NOMO-1 treated with dmso at 0.1 percent for 144 hours (cell line): ENCODE measurements around the gene DSE.

Experiments
- DNase-seq: peaks from one replicate; lab custom pipeline; 2025; ENCODE audit not compliant: unreplicated experiment; lab: John Stamatoyannopoulos, UW

DSE gene

GRCh38 chr6:116359835-116360234, 10.9 kb upstream of the DSE start:
- DNase-seq, result no peak

GRCh38 chr6:116362276-116362675, 8.5 kb upstream of the DSE start:
- DNase-seq, result no peak

DNA sequence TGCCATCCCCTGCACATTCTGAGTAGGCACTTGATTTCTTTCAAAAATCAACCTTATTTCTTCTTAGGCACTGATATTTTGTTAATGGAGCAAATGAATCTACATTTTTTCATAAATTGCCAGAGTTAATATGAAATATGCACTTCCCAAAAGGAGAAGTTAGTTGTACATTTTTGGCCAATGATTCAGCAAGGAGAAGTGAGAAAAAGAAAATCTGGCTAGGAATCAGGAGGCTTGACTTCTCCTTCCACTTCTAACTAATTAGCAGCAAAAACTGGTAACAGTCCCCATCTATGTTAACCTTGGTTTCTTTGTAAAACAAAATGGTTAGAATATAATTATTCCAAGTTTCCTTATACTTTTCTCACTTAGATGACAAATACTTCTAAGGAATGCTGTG, 7.0 kb upstream of the DSE start:
- no peak for DNase-seq

DNA sequence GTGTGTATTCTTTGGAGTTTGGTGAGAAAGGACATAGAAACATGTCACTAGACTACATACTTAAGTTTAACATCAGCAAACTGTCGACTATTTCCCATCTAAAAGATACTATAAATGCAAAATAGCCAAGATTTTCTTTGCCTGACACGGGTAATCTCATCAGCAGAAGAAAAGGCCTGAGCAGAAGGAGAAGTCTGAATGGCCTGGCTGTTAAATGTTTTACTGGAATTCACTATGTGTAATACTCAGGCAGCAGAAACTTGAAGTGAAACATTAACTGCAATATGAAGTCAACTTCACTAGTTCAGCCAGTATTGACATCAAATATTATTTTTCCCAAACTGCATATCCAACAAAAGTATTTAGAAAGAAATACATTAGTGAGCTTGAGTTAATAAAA, 6.4 kb upstream of the DSE start:
- no peak for DNase-seq

GRCh38 chr6:116365743-116366142, 5.0 kb upstream of the DSE start:
- no peak for DNase-seq

GRCh38 chr6:116366740-116367275, 3.9 kb upstream of the DSE start:
- no peak for DNase-seq

GRCh38 chr6:116369540-116369939, 1.2 kb upstream of the DSE start:
- no peak for DNase-seq

GRCh38 chr6:116369964-116370759, 585 bp upstream of the DSE start:
- DNase-seq, result no peak

GRCh38 chr6:116371120-116371917, 572 bp downstream of the DSE start:
- DNase-seq, result no peak

DNA sequence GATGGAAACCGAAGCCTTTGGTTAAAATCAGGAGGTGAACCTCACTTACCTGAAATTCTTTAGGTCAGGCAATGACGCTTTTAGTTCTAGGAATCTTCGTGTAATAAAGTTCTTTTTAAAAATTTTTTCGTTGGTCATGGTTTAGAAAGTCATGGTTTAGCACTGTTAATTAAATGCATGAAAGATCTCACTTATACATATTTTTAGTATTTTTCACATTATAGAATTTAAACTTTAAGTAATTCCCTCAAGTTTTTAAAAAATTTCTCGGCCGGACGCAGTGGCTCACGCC, 1.1 kb downstream of the DSE start:
- no peak for DNase-seq

DNA sequence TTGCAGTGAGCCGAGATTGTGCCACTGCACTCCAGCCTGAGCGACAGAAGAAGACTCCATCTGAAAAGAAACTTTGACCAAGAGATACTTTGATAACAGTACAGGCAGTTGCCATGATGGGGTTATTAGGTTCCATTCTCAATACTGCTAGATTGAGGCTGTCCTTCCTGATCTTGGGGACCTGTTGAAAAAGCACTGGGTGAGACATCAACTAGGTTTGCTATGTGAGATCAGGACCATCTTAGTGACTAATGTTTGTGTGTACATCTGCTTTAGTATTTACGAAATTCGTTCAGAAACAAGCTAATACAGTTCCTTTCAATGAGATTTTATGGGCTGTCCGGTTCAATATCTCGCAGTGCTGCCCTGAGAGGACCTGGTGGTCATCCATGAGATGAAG, 2.6 kb downstream of the DSE start:
- DNase-seq, result no peak

GRCh38 chr6:116373940-116374339, 3.2 kb downstream of the DSE start:
- DNase-seq, result no peak

DNA sequence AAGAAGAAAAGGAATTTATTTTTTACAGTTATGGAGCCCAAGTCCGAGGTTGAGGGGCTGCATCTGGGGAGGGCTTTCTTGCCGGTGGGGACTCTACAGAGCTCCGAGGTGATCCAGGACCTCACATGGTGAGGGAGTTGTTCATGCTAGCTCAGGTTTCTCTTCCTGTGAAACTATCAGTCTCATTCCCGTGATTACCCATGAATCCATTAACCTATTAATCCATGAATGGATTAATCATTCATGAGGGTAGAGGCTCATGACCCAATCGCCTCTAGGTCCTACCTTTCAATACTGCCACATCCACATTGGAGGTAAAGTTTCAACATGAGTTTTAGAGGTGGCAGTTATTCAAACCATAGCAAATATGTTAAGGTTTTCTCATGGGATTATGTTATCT, 3.8 kb downstream of the DSE start:
- DNase-seq, result no peak

DNA sequence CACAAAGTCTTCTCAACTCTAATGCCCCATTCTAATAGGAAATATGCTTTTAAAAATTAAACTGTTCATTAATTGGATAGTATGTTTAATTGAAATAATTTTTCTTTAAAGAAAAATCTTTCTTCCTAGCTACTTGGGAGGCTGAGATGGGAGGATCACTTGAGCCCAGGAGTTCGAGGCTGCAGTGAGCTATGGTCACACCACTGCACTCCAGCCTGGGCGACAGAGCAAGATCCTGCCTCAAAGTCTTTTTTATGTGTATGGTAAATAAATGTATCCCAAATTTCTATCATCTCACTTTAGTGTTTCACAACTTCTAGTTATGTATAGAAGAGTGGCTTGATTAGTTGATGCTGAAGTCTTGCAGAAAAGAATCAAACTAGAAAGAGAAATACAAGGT, 4.5 kb downstream of the DSE start:
- no peak for DNase-seq

GRCh38 chr6:116376149-116376548, 5.4 kb downstream of the DSE start:
- no peak for DNase-seq

DNA sequence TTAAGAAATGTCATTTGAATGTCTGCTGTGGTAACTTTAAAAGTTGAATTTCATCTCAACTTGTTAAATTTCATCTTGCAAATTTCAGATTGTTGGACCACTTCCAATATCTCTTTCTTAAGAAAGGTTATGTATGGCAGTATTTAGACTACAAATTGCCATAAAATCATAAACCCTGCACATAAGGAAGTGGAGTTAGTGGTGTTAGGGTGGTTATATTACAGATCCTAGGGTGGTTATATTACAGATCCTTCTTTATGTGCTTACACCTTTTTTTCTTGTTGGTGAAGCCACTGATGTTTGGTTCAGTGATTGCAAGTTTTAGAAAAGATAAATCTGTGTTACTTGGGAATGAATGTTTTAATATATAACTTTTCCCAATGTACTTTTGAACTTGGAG, 9.0 kb downstream of the DSE start:
- DNase-seq, result no peak

GRCh38 chr6:116380346-116380745, 9.6 kb downstream of the DSE start:
- no peak for DNase-seq

- no peak for DNase-seq
Observed at GRCh38 chr6:116381000-116381399, 10.3 kb downstream of the DSE start.

GRCh38 chr6:116382587-116382986, 11.8 kb downstream of the DSE start:
- no peak for DNase-seq

- DNase-seq, result no peak
Observed at GRCh38 chr6:116384727-116385458, 14.1 kb downstream of the DSE start.

DNA sequence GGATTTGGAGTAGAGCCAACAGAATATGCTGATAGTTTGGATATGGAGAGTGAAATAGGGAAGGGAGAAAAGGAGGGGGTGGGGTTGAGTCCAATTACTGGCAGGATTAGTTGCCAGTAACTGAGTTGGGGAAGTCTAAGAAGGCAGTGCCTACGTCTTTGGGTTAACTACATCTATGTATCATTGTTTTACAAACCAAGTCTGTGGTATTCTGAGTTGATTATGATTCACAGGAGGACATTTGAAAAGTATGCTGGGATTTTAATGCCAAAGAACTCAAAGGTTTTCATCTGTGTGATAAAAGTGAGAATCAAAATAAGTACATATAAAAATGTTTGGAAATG, 14.7 kb downstream of the DSE start:
- DNase-seq, result no peak

DNA sequence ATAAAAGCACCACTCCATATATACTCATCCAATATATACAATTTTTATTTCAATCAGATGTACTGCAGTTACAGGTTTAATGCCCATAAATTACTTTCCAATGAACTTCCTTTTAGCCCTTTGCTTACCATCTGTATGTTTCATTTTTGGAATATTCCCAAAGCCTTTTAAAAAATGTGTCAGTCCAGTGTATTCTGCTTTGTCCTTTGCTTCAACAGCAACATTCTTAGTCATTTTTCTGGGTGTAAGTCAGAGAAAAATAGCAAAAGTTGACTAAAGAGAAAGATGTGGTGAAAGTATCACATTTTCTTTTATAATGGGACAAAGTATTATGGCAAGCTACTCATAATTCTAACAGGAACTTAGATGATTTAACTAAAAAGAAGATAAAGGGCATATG, 15.2 kb downstream of the DSE start:
- DNase-seq, result no peak
